SK-N-SH treated with all-trans-retinoic acid at 6 μM for 48 hours (cell line): ENCODE data around the gene PRKG1.

Experiments
- BACH2 ChIP-seq: fragments of 250-450 bp; sonication (Bioruptor Pico); IDR thresholded peaks from 2 replicates; pipeline ENCODE4 v1.9.0; 2021; ENCODE audit warnings: mild to moderate bottlenecking, borderline replicate concordance
- ESRRG ChIP-seq: fragments of 250-450 bp; sonication (Bioruptor Pico); IDR thresholded peaks from 2 replicates; pipeline ENCODE4 v1.6.1; 2021; ENCODE audit warnings: mild to moderate bottlenecking
- OSR1 ChIP-seq: fragments of 250-450 bp; sonication (Bioruptor Pico); IDR thresholded peaks from 2 replicates; pipeline ENCODE4 v1.8.0; 2022; ENCODE audit warnings: moderate library complexity, mild to moderate bottlenecking, inconsistent platforms
- RARB ChIP-seq: fragments of 250-450 bp; sonication (Bioruptor Pico); IDR thresholded peaks from 2 replicates; pipeline ENCODE4 v1.8.0; 2021; ENCODE audit warnings: mild to moderate bottlenecking, moderate library complexity
- ZFP3 ChIP-seq: fragments of 250-450 bp; sonication (Bioruptor Pico); IDR thresholded peaks from 2 replicates; pipeline ENCODE4 v1.5.0; 2020; ENCODE audit warnings: mild to moderate bottlenecking, moderate library complexity
- ZNF70 ChIP-seq: fragments of 450-650 bp; formaldehyde crosslinking; IDR thresholded peaks from 2 replicates; pipeline ENCODE4 v1.5.0; 2020; ENCODE audit warnings: mild to moderate bottlenecking, moderate library complexity
- TF ChIP-seq, protein P1 (sequence below): fragments of 250-450 bp; sonication (Bioruptor Pico); IDR thresholded peaks from 2 replicates; pipeline ENCODE4 v1.5.1; 2020; ENCODE audit warnings: low read depth, mild to moderate bottlenecking, moderate library complexity
- TF ChIP-seq, protein P2 (sequence below): fragments of 250-450 bp; sonication (Bioruptor Pico); IDR thresholded peaks from 2 replicates; pipeline ENCODE4 v1.8.0; 2021; ENCODE audit warnings: low read depth, mild to moderate bottlenecking, moderate library complexity, borderline replicate concordance

DNA sequence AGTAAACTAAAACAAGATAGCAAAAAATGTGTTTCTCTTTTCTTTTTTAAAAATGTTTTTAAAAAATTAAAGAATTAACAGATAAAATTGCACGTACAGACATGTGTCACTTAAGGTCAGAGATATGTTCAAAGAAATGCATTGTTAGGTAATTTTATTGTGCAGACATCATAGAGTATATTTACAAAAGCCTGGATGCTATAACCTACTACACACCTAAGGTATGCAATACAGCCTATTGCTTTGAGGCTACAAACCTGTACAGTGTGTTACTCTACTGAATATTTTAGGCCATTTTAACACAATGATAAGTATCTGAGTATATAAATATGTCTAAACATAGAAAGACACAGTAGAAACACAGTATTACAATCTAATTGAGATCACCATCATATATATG lies 253.1 kb downstream of the PRKG1 start:
- no peak for TF ChIP-seq RARB (CRISPR knock-in tag)
- TF ChIP-seq, protein P1, sequence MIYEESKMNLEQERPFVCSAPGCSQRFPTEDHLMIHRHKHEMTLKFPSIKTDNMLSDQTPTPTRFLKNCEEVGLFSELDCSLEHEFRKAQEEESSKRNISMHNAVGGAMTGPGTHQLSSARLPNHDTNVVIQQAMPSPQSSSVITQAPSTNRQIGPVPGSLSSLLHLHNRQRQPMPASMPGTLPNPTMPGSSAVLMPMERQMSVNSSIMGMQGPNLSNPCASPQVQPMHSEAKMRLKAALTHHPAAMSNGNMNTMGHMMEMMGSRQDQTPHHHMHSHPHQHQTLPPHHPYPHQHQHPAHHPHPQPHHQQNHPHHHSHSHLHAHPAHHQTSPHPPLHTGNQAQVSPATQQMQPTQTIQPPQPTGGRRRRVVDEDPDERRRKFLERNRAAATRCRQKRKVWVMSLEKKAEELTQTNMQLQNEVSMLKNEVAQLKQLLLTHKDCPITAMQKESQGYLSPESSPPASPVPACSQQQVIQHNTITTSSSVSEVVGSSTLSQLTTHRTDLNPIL (CRISPR knock-in tag): no peak
- no peak for TF ChIP-seq ZNF70 (CRISPR knock-in tag)
- no peak for TF ChIP-seq BACH2 (CRISPR knock-in tag)
- TF ChIP-seq ZFP3 (CRISPR knock-in tag): no peak
- TF ChIP-seq, protein P2, sequence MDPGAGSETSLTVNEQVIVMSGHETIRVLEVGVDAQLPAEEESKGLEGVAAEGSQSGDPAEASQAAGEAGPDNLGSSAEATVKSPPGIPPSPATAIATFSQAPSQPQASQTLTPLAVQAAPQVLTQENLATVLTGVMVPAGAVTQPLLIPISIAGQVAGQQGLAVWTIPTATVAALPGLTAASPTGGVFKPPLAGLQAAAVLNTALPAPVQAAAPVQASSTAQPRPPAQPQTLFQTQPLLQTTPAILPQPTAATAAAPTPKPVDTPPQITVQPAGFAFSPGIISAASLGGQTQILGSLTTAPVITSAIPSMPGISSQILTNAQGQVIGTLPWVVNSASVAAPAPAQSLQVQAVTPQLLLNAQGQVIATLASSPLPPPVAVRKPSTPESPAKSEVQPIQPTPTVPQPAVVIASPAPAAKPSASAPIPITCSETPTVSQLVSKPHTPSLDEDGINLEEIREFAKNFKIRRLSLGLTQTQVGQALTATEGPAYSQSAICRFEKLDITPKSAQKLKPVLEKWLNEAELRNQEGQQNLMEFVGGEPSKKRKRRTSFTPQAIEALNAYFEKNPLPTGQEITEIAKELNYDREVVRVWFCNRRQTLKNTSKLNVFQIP (CRISPR knock-in tag): no peak
- no peak for TF ChIP-seq ESRRG (CRISPR knock-in tag)
- no peak for TF ChIP-seq OSR1
